ENCODE measurements around the gene ADCY10.
"Not testable (repeated sequence)": the region's sequence is repeated elsewhere in the genome, so short reads cannot be mapped to it uniquely, and the experiment has no call there.

The ADCY10 gene

GRCh38 chr1:167861664-167862381, 52.1 kb downstream of the ADCY10 start:
- no peak for ATAC-seq
- Mint-ChIP-seq H3K9me3 (no peaks in the 10 kb centered on the region), H3K27ac (no peak overlapping the region), H3K4me1 (no peaks in the 10 kb centered on the region), H3K36me3 (no peaks in the 10 kb centered on the region), H3K27me3 (no peaks in the 10 kb centered on the region), H3K4me3 (no peak overlapping the region)

GRCh38 chr1:167860231-167860923, 53.6 kb downstream of the ADCY10 start:
- no peak overlapping the region for H3K27ac Mint-ChIP-seq
- H3K27me3 Mint-ChIP-seq: no peaks in the 10 kb centered on the region
- ATAC-seq: no peak
- H3K4me1 Mint-ChIP-seq: no peaks in the 10 kb centered on the region
- H3K4me3 Mint-ChIP-seq: no peak overlapping the region
- no peaks in the 10 kb centered on the region for H3K36me3 Mint-ChIP-seq
- H3K9me3 Mint-ChIP-seq: no peaks in the 10 kb centered on the region

- H3K36me3 Mint-ChIP-seq: no peaks in the 10 kb centered on the region
- no peaks in the 10 kb centered on the region for H3K4me1 Mint-ChIP-seq
- ATAC-seq: no peak
- no peaks in the 10 kb centered on the region for H3K9me3 Mint-ChIP-seq
- H3K4me3 Mint-ChIP-seq: no peak overlapping the region
- no peak overlapping the region for H3K27ac Mint-ChIP-seq
- H3K27me3 Mint-ChIP-seq: no peaks in the 10 kb centered on the region
Measured at GRCh38 chr1:167856711-167857418, 57.1 kb downstream of the ADCY10 start.

GRCh38 chr1:167854184-167854583, 59.8 kb downstream of the ADCY10 start:
- no peak for ATAC-seq
- Mint-ChIP-seq H3K36me3 (no peaks in the 10 kb centered on the region), H3K9me3 (no peaks in the 10 kb centered on the region), H3K27me3 (peaks cover 19% of the 10 kb centered on the region), H3K4me1 (no peaks in the 10 kb centered on the region), H3K27ac (no peak overlapping the region), H3K4me3 (no peak overlapping the region)

GRCh38 chr1:167849666-167850065, 64.3 kb downstream of the ADCY10 start:
- H3K27ac Mint-ChIP-seq: no peak overlapping the region
- H3K27me3 Mint-ChIP-seq: peaks cover 19% of the 10 kb centered on the region
- no peak for ATAC-seq
- no peaks in the 10 kb centered on the region for H3K4me1 Mint-ChIP-seq
- H3K4me3 Mint-ChIP-seq: no peak overlapping the region
- no peaks in the 10 kb centered on the region for H3K9me3 Mint-ChIP-seq
- H3K36me3 Mint-ChIP-seq: no peaks in the 10 kb centered on the region

GRCh38 chr1:167842872-167843271, 71.1 kb downstream of the ADCY10 start:
- peaks cover 11% of the 10 kb centered on the region for H3K27me3 Mint-ChIP-seq
- no peaks in the 10 kb centered on the region for H3K9me3 Mint-ChIP-seq
- no peak for ATAC-seq
- no peaks in the 10 kb centered on the region for H3K36me3 Mint-ChIP-seq
- H3K4me1 Mint-ChIP-seq: no peaks in the 10 kb centered on the region
- H3K27ac Mint-ChIP-seq: no peak overlapping the region
- H3K4me3 Mint-ChIP-seq: no peak overlapping the region

- H3K4me1 Mint-ChIP-seq: no peaks in the 10 kb centered on the region
- H3K4me3 Mint-ChIP-seq: no peak overlapping the region
- no peaks in the 10 kb centered on the region for H3K36me3 Mint-ChIP-seq
- H3K27me3 Mint-ChIP-seq: peaks cover 11% of the 10 kb centered on the region
- H3K9me3 Mint-ChIP-seq: no peaks in the 10 kb centered on the region
- H3K27ac Mint-ChIP-seq: no peak overlapping the region
- ATAC-seq: no peak
Measured at GRCh38 chr1:167841530-167841929, 72.4 kb downstream of the ADCY10 start.

GRCh38 chr1:167839009-167839408, 74.9 kb downstream of the ADCY10 start:
- H3K4me1 Mint-ChIP-seq: no peaks in the 10 kb centered on the region
- no peaks in the 10 kb centered on the region for H3K9me3 Mint-ChIP-seq
- H3K27me3 Mint-ChIP-seq: peaks cover 11% of the 10 kb centered on the region
- H3K27ac Mint-ChIP-seq: no peak overlapping the region
- H3K36me3 Mint-ChIP-seq: no peaks in the 10 kb centered on the region
- H3K4me3 Mint-ChIP-seq: no peak overlapping the region
- no peak for ATAC-seq

- Mint-ChIP-seq H3K27ac (no peak overlapping the region), H3K4me1 (no peaks in the 10 kb centered on the region), H3K36me3 (no peaks in the 10 kb centered on the region), H3K4me3 (no peak overlapping the region), H3K27me3 (peaks cover 11% of the 10 kb centered on the region), H3K9me3 (no peaks in the 10 kb centered on the region)
- no peak for ATAC-seq
Measured at GRCh38 chr1:167837326-167837725, 76.6 kb downstream of the ADCY10 start.

- ATAC-seq: no peak
- Mint-ChIP-seq H3K27me3 (peaks cover 11% of the 10 kb centered on the region), H3K27ac (no peak overlapping the region), H3K36me3 (no peaks in the 10 kb centered on the region), H3K9me3 (no peaks in the 10 kb centered on the region), H3K4me1 (no peaks in the 10 kb centered on the region), H3K4me3 (no peak overlapping the region)
Measured at GRCh38 chr1:167836197-167836596, 77.7 kb downstream of the ADCY10 start.

- H3K27ac Mint-ChIP-seq: no peak overlapping the region
- no peaks in the 10 kb centered on the region for H3K9me3 Mint-ChIP-seq
- H3K36me3 Mint-ChIP-seq: no peaks in the 10 kb centered on the region
- peaks cover 6% of the 10 kb centered on the region for H3K27me3 Mint-ChIP-seq
- H3K4me1 Mint-ChIP-seq: no peaks in the 10 kb centered on the region
- ATAC-seq: no peak
- no peak overlapping the region for H3K4me3 Mint-ChIP-seq
Measured at GRCh38 chr1:167833904-167834303, 80.0 kb downstream of the ADCY10 start.

- Mint-ChIP-seq H3K27me3 (no peaks in the 10 kb centered on the region), H3K4me3 (no peak overlapping the region), H3K4me1 (no peaks in the 10 kb centered on the region), H3K9me3 (no peaks in the 10 kb centered on the region), H3K36me3 (no peaks in the 10 kb centered on the region), H3K27ac (no peak overlapping the region)
- no peak for ATAC-seq
Measured at GRCh38 chr1:167832693-167833092, 81.2 kb downstream of the ADCY10 start.

GRCh38 chr1:167830668-167831067, 83.3 kb downstream of the ADCY10 start:
- H3K27ac Mint-ChIP-seq: not testable (repeated sequence)

GRCh38 chr1:167829868-167830267, 84.1 kb downstream of the ADCY10 start:
- Mint-ChIP-seq H3K9me3 (no peaks in the 10 kb centered on the region), H3K27me3 (no peaks in the 10 kb centered on the region), H3K36me3 (no peaks in the 10 kb centered on the region), H3K27ac (no peak overlapping the region), H3K4me3 (no peak overlapping the region), H3K4me1 (no peaks in the 10 kb centered on the region)
- no peak for ATAC-seq

More at GRCh38 chr1:167830668-167831067, 83.3 kb downstream of the ADCY10 start:
- H3K27me3 Mint-ChIP-seq, H3K36me3 Mint-ChIP-seq, ATAC-seq, H3K4me3 Mint-ChIP-seq, H3K4me1 Mint-ChIP-seq, H3K9me3 Mint-ChIP-seq: not testable (repeated sequence)

- H3K4me1 Mint-ChIP-seq: no peaks in the 10 kb centered on the region
- peaks cover 18% of the 10 kb centered on the region for H3K27me3 Mint-ChIP-seq
- no peak overlapping the region for H3K27ac Mint-ChIP-seq
- no peak overlapping the region for H3K4me3 Mint-ChIP-seq
- no peaks in the 10 kb centered on the region for H3K9me3 Mint-ChIP-seq
- H3K36me3 Mint-ChIP-seq: no peaks in the 10 kb centered on the region
- ATAC-seq: no peak
Measured at GRCh38 chr1:167826127-167826526, 87.8 kb downstream of the ADCY10 start.

All from stimulated activated memory B cell treated with anti-CD40 and anti-IgM and Interleukin-4, amounts not matched to agents 10 μg/mL and 1 μg/mL and 100 μg/mL, for 72 hours (primary cell).